SU-DHL-6 (cell line): Measurements from ENCODE around the gene OMD.
"Not testable (repeated sequence)": the region's sequence is repeated elsewhere in the genome, so short reads cannot be mapped to it uniquely, and the experiment has no call there.

Source experiments
- H2AFZ ChIP-seq: fragments of 200-600 bp; sonication (generic); 2 replicates; pipeline ENCODE4 v1.6.1; 2014; ENCODE audit warnings: low read depth, mild to moderate bottlenecking, moderate library complexity, mixed read lengths, antibody characterized with exemption, low read length; ENCODE audit not compliant: severe bottlenecking
- H3F3A ChIP-seq: fragments of 200-600 bp; shearing (Covaris generic); 2 replicates; pipeline ENCODE4 v1.6.0; 2016; ENCODE audit warnings: antibody characterized with exemption, mild to moderate bottlenecking; ENCODE audit not compliant: insufficient read depth
- H3K27ac ChIP-seq: fragments of 200-600 bp; sonication (generic); 2 replicates; pipeline ENCODE4 v1.5.1; 2016; ENCODE audit warnings: low read depth, mild to moderate bottlenecking, low read length, moderate library complexity, mixed read lengths
- H3K27me3 ChIP-seq: fragments of 200-600 bp; sonication (generic), shearing (Covaris generic); 2 replicates; pipeline ENCODE4 v1.6.0; 2014; ENCODE audit warnings: mild to moderate bottlenecking, low read length
- H3K36me3 ChIP-seq: fragments of 200-600 bp; sonication (generic); 2 replicates; pipeline ENCODE4 v1.6.1; 2014; ENCODE audit warnings: mild to moderate bottlenecking, low read length, mixed read lengths
- H3K4me2 ChIP-seq: fragments of 300-600, 200-600 bp; shearing (Covaris generic), sonication (generic); 2 replicates; pipeline ENCODE4 v1.6.0; 2014; ENCODE audit warnings: low read length, low read depth, mild to moderate bottlenecking; ENCODE audit not compliant: poor library complexity, severe bottlenecking
- H3K4me3 ChIP-seq: fragments of 200-600 bp; sonication (generic); 2 replicates; pipeline ENCODE4 v1.5.1; 2014; ENCODE audit warnings: antibody characterized with exemption, low read length, mild to moderate bottlenecking, mixed read lengths; ENCODE audit not compliant: insufficient read depth, poor library complexity, severe bottlenecking
- H3K79me2 ChIP-seq: fragments of 200-600 bp; sonication (generic); 2 replicates; pipeline ENCODE4 v1.6.1; 2014; ENCODE audit warnings: mild to moderate bottlenecking, low read length, moderate library complexity; ENCODE audit not compliant: insufficient read depth
- H3K9ac ChIP-seq: fragments of 200-600 bp; sonication (generic); 2 replicates; pipeline ENCODE4 v1.7.0; 2014; ENCODE audit warnings: mild to moderate bottlenecking, low read length
- H3K9me2 ChIP-seq: fragments of 200-600 bp; sonication (generic); replicated peaks from 2 replicates; pipeline ENCODE4 v1.6.1; 2014; ENCODE audit warnings: low read length; ENCODE audit not compliant: insufficient read depth
- H3K9me3 ChIP-seq: fragments of 200-600 bp; sonication (generic); 2 replicates; pipeline ENCODE4 v1.6.1; 2014; ENCODE audit warnings: low read length, mixed read lengths; ENCODE audit not compliant: insufficient read depth
- H4K20me1 ChIP-seq: fragments of 200-600 bp; sonication (generic); 2 replicates; pipeline ENCODE4 v1.6.1; 2014; ENCODE audit warnings: low read depth, mild to moderate bottlenecking, antibody characterized with exemption, low read length, moderate library complexity, mixed read lengths
- CTCF ChIP-seq: fragments of 200-600 bp; sonication (generic); IDR thresholded peaks from one replicate; pipeline ENCODE4 v1.5.1; 2017; ENCODE audit warnings: antibody characterized with exemption, mild to moderate bottlenecking, low read length, moderate library complexity; ENCODE audit not compliant: insufficient read depth, poor library complexity, severe bottlenecking
- EZH2phosphoT487 ChIP-seq: fragments of 200-600 bp; sonication (generic), shearing (Covaris generic); conservative IDR thresholded peaks from 2 replicates; pipeline ENCODE4 v1.6.1; 2018; ENCODE audit warnings: mild to moderate bottlenecking, antibody characterized with exemption, low read length, moderate library complexity, mixed read lengths

The OMD gene

GRCh38 chr9:92422611-92423338, 1.5 kb downstream of the OMD start:
- H3K27ac ChIP-seq: no peak overlapping the region
- no peaks in the 10 kb centered on the region for H3K79me2 ChIP-seq
- no peaks in the 10 kb centered on the region for H3K9me3 ChIP-seq
- H3K4me2 ChIP-seq: no peak overlapping the region
- TF ChIP-seq EZH2phosphoT487: no peak
- no peak for TF ChIP-seq CTCF
- H3K9ac ChIP-seq: no peak overlapping the region
- no peak overlapping the region for H2AFZ ChIP-seq
- H3K36me3 ChIP-seq: no peaks in the 10 kb centered on the region
- no peaks in the 10 kb centered on the region for H4K20me1 ChIP-seq
- H3K4me3 ChIP-seq: no peak overlapping the region
- H3F3A ChIP-seq: no peaks in the 10 kb centered on the region
- no peaks in the 10 kb centered on the region for H3K9me2 ChIP-seq
- H3K27me3 ChIP-seq: no peaks in the 10 kb centered on the region

DNA sequence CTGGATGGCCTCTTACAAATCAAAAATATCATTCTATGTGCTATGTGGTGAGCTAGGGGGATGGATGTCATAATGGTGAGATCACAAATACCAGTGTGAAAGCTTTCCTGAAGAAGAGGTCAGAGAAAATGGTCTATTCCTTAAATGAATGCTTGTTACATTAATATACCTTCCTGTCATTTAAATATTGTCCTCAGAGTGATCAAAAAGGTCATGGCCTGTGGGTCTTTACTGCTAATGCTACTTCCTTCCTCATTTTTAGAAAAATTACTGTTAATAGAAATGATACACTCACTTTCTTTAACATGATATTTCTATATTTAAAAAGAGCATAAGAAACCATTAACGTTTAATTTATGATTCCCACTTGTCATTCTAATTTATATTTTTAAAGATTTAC, 9.7 kb downstream of the OMD start:
- H3F3A ChIP-seq: no peaks in the 10 kb centered on the region
- peak overlapping the region; percentile 12 for H3K4me2 ChIP-seq
- H3K9me3 ChIP-seq: no peaks in the 10 kb centered on the region
- H3K9me2 ChIP-seq: no peaks in the 10 kb centered on the region
- no peaks in the 10 kb centered on the region for H3K36me3 ChIP-seq
- H3K27ac ChIP-seq: no peak overlapping the region; the same call in 1 of the 2 replicates
- no peaks in the 10 kb centered on the region for H4K20me1 ChIP-seq
- H3K9ac ChIP-seq: no peak overlapping the region
- H3K27me3 ChIP-seq: no peaks in the 10 kb centered on the region
- no peak overlapping the region for H2AFZ ChIP-seq
- H3K79me2 ChIP-seq: no peaks in the 10 kb centered on the region; the same call in 1 of the 2 replicates
- TF ChIP-seq CTCF (no peak), EZH2phosphoT487 (no peak)
- no peak overlapping the region for H3K4me3 ChIP-seq

DNA sequence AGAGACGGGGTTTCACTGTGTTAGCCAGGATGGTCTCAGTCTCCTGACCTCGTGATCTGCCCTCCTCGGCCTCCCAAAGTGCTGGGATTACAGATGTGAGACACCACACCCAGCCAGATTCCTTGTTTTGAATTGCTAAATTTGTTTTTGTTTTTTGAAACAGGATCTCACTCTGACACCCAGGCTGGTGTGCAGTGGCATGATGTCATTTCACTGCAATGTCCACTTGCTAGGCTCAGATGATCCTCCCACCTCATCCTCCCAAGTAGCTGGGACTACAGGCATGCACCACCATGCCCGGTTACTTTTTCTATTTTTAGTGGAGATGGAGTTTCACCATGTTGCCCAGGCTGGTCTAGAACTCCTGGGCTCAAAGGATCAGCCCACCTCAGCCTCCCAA, 13.1 kb downstream of the OMD start:
- H3K27ac ChIP-seq, H3F3A ChIP-seq, H2AFZ ChIP-seq, H3K4me3 ChIP-seq, H3K79me2 ChIP-seq, H3K27me3 ChIP-seq, H3K9me2 ChIP-seq, H3K9me3 ChIP-seq, H4K20me1 ChIP-seq, H3K9ac ChIP-seq, H3K4me2 ChIP-seq, H3K36me3 ChIP-seq: not testable (repeated sequence)

- H3K4me2 ChIP-seq: no peak overlapping the region
- no peaks in the 10 kb centered on the region for H3K9me3 ChIP-seq
- no peaks in the 10 kb centered on the region; the same call in 1 of the 2 replicates for H3K79me2 ChIP-seq
- no peaks in the 10 kb centered on the region for H3K27me3 ChIP-seq
- H3F3A ChIP-seq: no peaks in the 10 kb centered on the region
- no peak overlapping the region for H3K4me3 ChIP-seq
- no peak overlapping the region for H2AFZ ChIP-seq
- no peak for TF ChIP-seq CTCF
- no peak for TF ChIP-seq EZH2phosphoT487
- H3K27ac ChIP-seq: no peak overlapping the region
- H3K9me2 ChIP-seq: no peaks in the 10 kb centered on the region
- no peak overlapping the region for H3K9ac ChIP-seq
- H4K20me1 ChIP-seq: no peaks in the 10 kb centered on the region
- no peaks in the 10 kb centered on the region for H3K36me3 ChIP-seq
These were observed 15.4 kb downstream of the OMD start for GRCh38 chr9:92408747-92409478.
